Glutamatergic neuron (in vitro differentiated cells): ENCODE results near the gene TSPAN5. TPM values are rescaled to one million over a fixed set of nuclear protein-coding genes. Genes with fewer than 3 reads are reported as not detected.

Source experiments
- DNase-seq: peaks from one replicate; pipeline ENCODE4 v3.0.0; 2022
- H3K27ac Mint-ChIP-seq: one replicate; pipeline ENCODE4 v1.8.0; 2020; ENCODE audit warnings: mild to moderate bottlenecking, mixed read lengths, inconsistent platforms; ENCODE audit not compliant: unreplicated experiment
- H3K27me3 Mint-ChIP-seq: one replicate; pipeline ENCODE4 v1.8.0; 2020; ENCODE audit warnings: mild to moderate bottlenecking, moderate library complexity, mixed read lengths, inconsistent platforms; ENCODE audit not compliant: unreplicated experiment
- H3K36me3 Mint-ChIP-seq: one replicate; pipeline ENCODE4 v1.8.0; 2020; ENCODE audit warnings: mild to moderate bottlenecking, mixed read lengths, inconsistent platforms; ENCODE audit not compliant: unreplicated experiment
- H3K4me1 Mint-ChIP-seq: one replicate; pipeline ENCODE4 v1.8.0; 2020; ENCODE audit warnings: mild to moderate bottlenecking, low read depth, mixed read lengths, inconsistent platforms; ENCODE audit not compliant: unreplicated experiment
- H3K4me3 Mint-ChIP-seq: one replicate; pipeline ENCODE4 v1.8.0; 2020; ENCODE audit warnings: mild to moderate bottlenecking, mixed read lengths, inconsistent platforms; ENCODE audit not compliant: unreplicated experiment
- H3K9me3 Mint-ChIP-seq: one replicate; pipeline ENCODE4 v1.8.0; 2020; ENCODE audit warnings: mild to moderate bottlenecking, moderate library complexity, mixed read lengths, inconsistent platforms; ENCODE audit not compliant: unreplicated experiment
- total RNA-seq: library from RNA; stranded (reverse); fragmentation: NEBNext Ultra II Directional; extraction: Animal tissue kit (Norgen Biotek cat#: 25700); gene quantifications from one replicate; pipeline ENCODE4 v1.2.1, GENCODE V29; 2021; ENCODE audit not compliant: unreplicated experiment
- TF ChIP-seq, protein P1 (sequence below): fragments of 200-600 bp; sonication (generic); IDR thresholded peaks from one replicate; pipeline ENCODE4 v1.5.0; 2021; ENCODE audit not compliant: partially characterized antibody, unreplicated experiment

Gene TSPAN5
- total RNA-seq, 1 donor from 2014 or later = 40.5 TPM

DNA sequence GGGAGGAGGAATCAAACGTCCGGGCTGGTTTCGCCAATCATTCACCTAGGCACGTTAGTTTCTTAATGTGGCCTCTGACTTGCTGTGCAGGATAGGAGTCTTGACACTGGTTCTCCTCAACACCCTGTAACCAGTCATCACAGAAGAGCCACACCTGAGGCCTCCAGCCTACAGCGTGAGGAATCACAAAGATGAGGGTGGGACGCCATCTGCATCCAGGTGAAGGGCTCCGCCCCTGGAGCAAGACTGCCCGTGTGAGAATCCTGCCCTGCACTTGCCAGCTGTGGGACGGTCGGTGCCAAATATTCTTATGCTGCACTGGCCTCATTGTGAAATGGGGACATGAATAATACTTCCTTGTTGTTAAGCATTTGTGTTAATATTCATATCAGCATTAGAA lies 35.7 kb upstream of the TSPAN5 start:
- Mint-ChIP-seq H3K9me3 (peaks cover 5% of the 10 kb centered on the region), H3K4me3 (no peak overlapping the region), H3K27ac (no peak overlapping the region)

DNA sequence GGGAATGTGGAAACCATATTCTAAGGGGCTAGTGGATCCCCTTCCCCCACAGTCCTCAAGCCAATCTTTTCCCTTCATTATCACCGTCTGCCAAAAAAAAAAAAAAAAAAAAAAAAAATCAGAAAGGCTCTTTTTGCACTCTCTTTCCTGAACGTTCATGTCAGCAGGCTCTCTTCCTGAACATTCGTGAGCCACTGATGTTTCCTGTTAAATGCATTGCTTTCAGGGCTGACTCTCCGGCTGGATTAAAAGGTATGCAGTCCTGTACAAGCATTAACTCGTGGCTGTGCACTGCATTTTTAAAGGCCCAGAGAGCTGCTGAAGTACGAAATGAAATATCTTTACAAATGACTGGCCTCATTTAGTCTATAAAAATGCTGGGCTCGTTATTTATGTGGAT lies 34.0 kb upstream of the TSPAN5 start:
- H3K4me3 Mint-ChIP-seq = no peak overlapping the region
- no peak for DNase-seq
- H3K27me3 Mint-ChIP-seq = peaks cover 7% of the 10 kb centered on the region
- no peak overlapping the region for H3K27ac Mint-ChIP-seq
- peaks cover 6% of the 10 kb centered on the region for H3K36me3 Mint-ChIP-seq
- peaks cover 2% of the 10 kb centered on the region for H3K4me1 Mint-ChIP-seq
- peaks cover 3% of the 10 kb centered on the region for H3K9me3 Mint-ChIP-seq
- TF ChIP-seq, protein P1, sequence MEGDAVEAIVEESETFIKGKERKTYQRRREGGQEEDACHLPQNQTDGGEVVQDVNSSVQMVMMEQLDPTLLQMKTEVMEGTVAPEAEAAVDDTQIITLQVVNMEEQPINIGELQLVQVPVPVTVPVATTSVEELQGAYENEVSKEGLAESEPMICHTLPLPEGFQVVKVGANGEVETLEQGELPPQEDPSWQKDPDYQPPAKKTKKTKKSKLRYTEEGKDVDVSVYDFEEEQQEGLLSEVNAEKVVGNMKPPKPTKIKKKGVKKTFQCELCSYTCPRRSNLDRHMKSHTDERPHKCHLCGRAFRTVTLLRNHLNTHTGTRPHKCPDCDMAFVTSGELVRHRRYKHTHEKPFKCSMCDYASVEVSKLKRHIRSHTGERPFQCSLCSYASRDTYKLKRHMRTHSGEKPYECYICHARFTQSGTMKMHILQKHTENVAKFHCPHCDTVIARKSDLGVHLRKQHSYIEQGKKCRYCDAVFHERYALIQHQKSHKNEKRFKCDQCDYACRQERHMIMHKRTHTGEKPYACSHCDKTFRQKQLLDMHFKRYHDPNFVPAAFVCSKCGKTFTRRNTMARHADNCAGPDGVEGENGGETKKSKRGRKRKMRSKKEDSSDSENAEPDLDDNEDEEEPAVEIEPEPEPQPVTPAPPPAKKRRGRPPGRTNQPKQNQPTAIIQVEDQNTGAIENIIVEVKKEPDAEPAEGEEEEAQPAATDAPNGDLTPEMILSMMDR = no peak

More for the DNA sequence above, 35.7 kb upstream of the TSPAN5 start:
- no peaks in the 10 kb centered on the region for H3K4me1 Mint-ChIP-seq
- H3K27me3 Mint-ChIP-seq = peaks cover 7% of the 10 kb centered on the region
- H3K36me3 Mint-ChIP-seq = peaks cover 6% of the 10 kb centered on the region
- no peak for DNase-seq
- TF ChIP-seq, protein P1 = no peak

DNA sequence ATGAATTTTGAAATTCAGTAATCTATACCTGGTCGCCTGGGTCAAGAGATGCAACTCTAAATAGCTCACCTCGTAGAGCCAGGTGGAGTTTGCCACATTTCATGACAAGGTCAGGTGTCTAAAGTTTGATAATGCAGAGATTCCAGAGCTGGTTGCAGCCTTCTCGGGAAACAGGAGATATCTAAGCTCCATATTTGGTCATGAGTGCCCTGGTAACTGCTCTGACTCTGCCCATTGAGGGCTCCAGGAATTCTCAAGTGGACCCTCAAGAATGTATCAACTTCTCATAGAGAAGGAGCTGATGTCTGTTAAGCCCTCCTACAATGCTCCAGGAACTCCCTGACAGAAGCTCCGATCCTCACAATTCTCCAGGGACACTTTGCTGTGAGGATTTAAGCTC lies 33.2 kb upstream of the TSPAN5 start:
- TF ChIP-seq, protein P1 = no peak
- Mint-ChIP-seq H3K4me1 (peaks cover 5% of the 10 kb centered on the region), H3K27me3 (peaks cover 7% of the 10 kb centered on the region), H3K9me3 (peaks cover 3% of the 10 kb centered on the region), H3K27ac (no peak overlapping the region), H3K36me3 (peaks cover 6% of the 10 kb centered on the region), H3K4me3 (no peak overlapping the region)
- DNase-seq = no peak

DNA sequence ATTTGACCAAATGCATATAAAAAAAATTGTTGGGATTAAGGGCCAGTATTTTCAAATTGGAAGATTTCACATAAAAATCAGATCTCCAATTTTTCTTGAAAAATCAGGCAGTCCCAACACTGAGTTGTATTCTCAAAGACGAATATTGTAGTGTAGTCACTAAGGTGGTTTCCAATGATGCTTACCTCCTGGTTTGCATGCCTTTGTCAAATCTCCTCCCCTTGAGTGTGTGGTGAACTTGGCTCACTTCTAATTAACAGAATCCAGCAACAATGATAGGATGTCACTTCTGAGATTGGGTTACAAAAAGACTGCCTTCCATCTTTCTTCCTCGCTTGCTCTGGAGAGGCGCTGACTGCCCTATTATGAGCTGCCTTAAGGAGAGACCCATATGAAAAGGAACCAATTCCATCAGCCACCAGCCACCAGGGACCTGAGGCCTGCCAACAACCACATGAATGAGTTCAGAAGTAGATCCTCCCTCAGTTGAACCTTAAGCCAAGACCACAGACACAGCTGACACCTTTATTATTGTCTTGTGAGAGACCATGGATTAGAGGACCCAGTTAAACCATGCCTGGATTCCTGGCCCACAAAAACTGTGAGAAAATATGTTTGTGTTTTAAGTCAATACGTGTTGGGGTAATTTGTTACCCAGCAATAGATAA lies 31.2 kb upstream of the TSPAN5 start:
- Mint-ChIP-seq H3K36me3 (peaks cover 6% of the 10 kb centered on the region), H3K27me3 (peaks cover 4% of the 10 kb centered on the region), H3K4me3 (no peak overlapping the region), H3K9me3 (peaks cover 3% of the 10 kb centered on the region), H3K27ac (no peak overlapping the region), H3K4me1 (peaks cover 5% of the 10 kb centered on the region)
- TF ChIP-seq, protein P1 = no peak
- DNase-seq = no peak

DNA sequence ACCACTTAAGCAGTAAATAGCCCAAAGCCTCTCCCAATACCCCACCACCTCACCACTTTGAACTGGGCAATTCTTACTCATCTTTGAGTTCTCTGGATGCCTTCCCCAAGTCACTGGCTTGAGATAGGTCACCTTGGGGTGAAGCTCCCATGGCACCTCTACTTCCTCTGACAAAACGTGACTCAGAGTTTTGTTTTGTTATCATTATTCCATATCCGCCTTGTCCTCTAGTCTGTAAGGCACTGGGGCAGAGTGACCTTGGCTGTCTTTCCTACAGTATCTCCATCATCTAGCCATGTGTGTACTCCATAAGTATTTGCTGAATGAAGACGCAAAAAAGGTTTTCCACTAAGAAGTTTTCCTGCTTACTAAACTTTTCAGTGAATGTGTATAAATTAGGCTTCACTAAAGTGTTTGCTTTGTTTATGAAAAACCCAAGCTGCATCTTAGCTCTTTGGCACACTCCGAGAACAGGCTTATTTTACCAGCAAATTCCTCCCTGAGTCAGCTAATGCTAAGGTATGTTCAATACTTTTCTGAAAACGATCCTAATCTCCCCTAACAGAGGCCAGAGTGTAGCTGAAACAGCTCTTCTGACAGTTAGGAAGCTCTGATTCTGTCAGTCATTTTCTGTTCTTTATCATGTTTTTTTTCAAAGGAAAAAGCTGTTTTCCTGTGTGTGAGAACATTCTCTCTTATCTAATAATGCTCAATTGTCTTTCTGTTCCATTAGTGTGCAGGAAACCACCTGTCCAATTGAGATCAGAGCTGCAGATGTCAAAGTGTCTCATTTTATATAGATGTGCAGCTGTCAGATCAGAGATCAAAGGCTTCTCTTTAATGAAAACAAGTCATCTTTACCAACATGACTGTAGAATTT lies 30.2 kb upstream of the TSPAN5 start:
- no peak for DNase-seq
- Mint-ChIP-seq H3K4me1 (peaks cover 5% of the 10 kb centered on the region), H3K36me3 (peaks cover 6% of the 10 kb centered on the region), H3K9me3 (peaks cover 3% of the 10 kb centered on the region), H3K4me3 (no peak overlapping the region), H3K27ac (no peak overlapping the region), H3K27me3 (peaks cover 4% of the 10 kb centered on the region)
- TF ChIP-seq, protein P1 = no peak
